Left ventricle myocardium inferior (tissue), 1 donor: ENCODE measurements around the gene MRGPRX2. TPM values are rescaled to one million over a fixed set of nuclear protein-coding genes. Genes with fewer than 3 reads are reported as not detected.

Source experiments
- DNase-seq: peaks from one replicate; pipeline ENCODE4 v3.0.0-alpha.2; 2020
- H3K27ac ChIP-seq: fragments of 200-600 bp; replicated peaks from 2 replicates; pipeline ENCODE4 v1.8.0; 2021
- H3K27me3 ChIP-seq: fragments of 200-600 bp; 2 replicates; pipeline ENCODE4 v1.8.0; 2021; ENCODE audit warnings: low read depth
- H3K36me3 ChIP-seq: fragments of 200-600 bp; 2 replicates; pipeline ENCODE4 v1.8.0; 2021
- H3K4me1 ChIP-seq: fragments of 200-600 bp; 2 replicates; pipeline ENCODE4 v1.8.0; 2021
- H3K4me3 ChIP-seq: fragments of 200-600 bp; 2 replicates; pipeline ENCODE4 v1.8.0; 2021; ENCODE audit warnings: mild to moderate bottlenecking, moderate library complexity
- H3K9me3 ChIP-seq: fragments of 200-600 bp; replicated peaks from 2 replicates; pipeline ENCODE4 v1.8.0; 2021
- CTCF ChIP-seq: fragments of 200-600 bp; IDR thresholded peaks from 2 replicates; pipeline ENCODE4 v1.8.0; 2021; ENCODE audit warnings: antibody characterized with exemption, mild to moderate bottlenecking, borderline replicate concordance
- intact Hi-C: fragments of 100-400 bp; cut with micrococcal nuclease; formaldehyde crosslinking; loops from one replicate; pipeline ENCODE4 v1.11.0; 2022
- total RNA-seq: library from RNA; stranded (reverse); fragmentation: NEBNext Ultra II Directional; extraction: Animal tissue kit (Norgen Biotek cat#: 25700); gene quantifications from one replicate; pipeline ENCODE4 v1.2.1, GENCODE V29; 2021
- donor health status: DM: no; HTN: yes; CAD: no; lungs with severe emphysema.

The MRGPRX2 gene
- total RNA-seq, 1 donor from 2014 or later, result not detected

GRCh38 chr11:19025481-19026406 is 34.8 kb downstream of the MRGPRX2 start:
- Histone ChIP-seq H3K4me3 (no peak overlapping the region), H3K4me1 (peaks cover 12% of the 10 kb centered on the region), H3K36me3 (no peaks in the 10 kb centered on the region), H3K27me3 (no peaks in the 10 kb centered on the region), H3K27ac (peak overlapping the region; percentile 69), H3K9me3 (no peaks in the 10 kb centered on the region)
- no peak for TF ChIP-seq CTCF
- intact Hi-C loops, result no loop called here
- DNase-seq, result no peak

GRCh38 chr11:19020831-19021230 is 39.7 kb downstream of the MRGPRX2 start:
- intact Hi-C loops, result no loop called here
- no peak for DNase-seq
- no peak overlapping the region for H3K27ac ChIP-seq
- TF ChIP-seq CTCF, result no peak
- H3K36me3 ChIP-seq, result no peaks in the 10 kb centered on the region
- H3K27me3 ChIP-seq, result peaks cover 22% of the 10 kb centered on the region
- H3K9me3 ChIP-seq, result no peaks in the 10 kb centered on the region
- no peak overlapping the region for H3K4me3 ChIP-seq
- H3K4me1 ChIP-seq, result peaks cover 7% of the 10 kb centered on the region

GRCh38 chr11:19018901-19019300 is 41.6 kb downstream of the MRGPRX2 start:
- H3K9me3 ChIP-seq, result no peaks in the 10 kb centered on the region
- H3K36me3 ChIP-seq, result no peaks in the 10 kb centered on the region
- H3K27ac ChIP-seq, result no peak overlapping the region
- no peak for DNase-seq
- no peak for TF ChIP-seq CTCF
- H3K27me3 ChIP-seq, result peaks cover 22% of the 10 kb centered on the region
- no peaks in the 10 kb centered on the region for H3K4me1 ChIP-seq
- intact Hi-C loops, result no loop called here
- H3K4me3 ChIP-seq, result no peak overlapping the region

GRCh38 chr11:19013181-19013857 is 47.2 kb downstream of the MRGPRX2 start:
- H3K27ac ChIP-seq, result no peak overlapping the region
- DNase-seq, result no peak
- intact Hi-C loops, result no loop called here
- H3K27me3 ChIP-seq, result peaks cover 5% of the 10 kb centered on the region
- no peaks in the 10 kb centered on the region for H3K36me3 ChIP-seq
- peaks cover 24% of the 10 kb centered on the region for H3K9me3 ChIP-seq
- no peaks in the 10 kb centered on the region for H3K4me1 ChIP-seq
- TF ChIP-seq CTCF, result no peak
- H3K4me3 ChIP-seq, result no peak overlapping the region

GRCh38 chr11:19012636-19013035 is 47.9 kb downstream of the MRGPRX2 start:
- H3K9me3 ChIP-seq, result peaks cover 24% of the 10 kb centered on the region
- H3K27ac ChIP-seq, result no peak overlapping the region
- no peaks in the 10 kb centered on the region for H3K27me3 ChIP-seq
- H3K4me1 ChIP-seq, result no peaks in the 10 kb centered on the region
- TF ChIP-seq CTCF, result no peak
- no peak for DNase-seq
- no peak overlapping the region for H3K4me3 ChIP-seq
- H3K36me3 ChIP-seq, result no peaks in the 10 kb centered on the region
- intact Hi-C loops, result no loop called here

Other genes with a start within 250 kb of the MRGPRX2 start
- gene MRGPRX1, start 121.3 kb downstream of the MRGPRX2 start, total RNA-seq, result not detected
- gene ZDHHC13, start 56.5 kb upstream of the MRGPRX2 start, total RNA-seq, result 8.0 TPM
- gene CSRP3, start 141.3 kb upstream of the MRGPRX2 start, total RNA-seq, result 2,290 TPM
- gene E2F8, start 180.2 kb upstream of the MRGPRX2 start, total RNA-seq, result 3.6 TPM